Urinary bladder (tissue), 4 donors: Measurements from ENCODE around the gene DLX3. TPM values are rescaled to one million over a fixed set of nuclear protein-coding genes. Genes with fewer than 3 reads are reported as not detected.

Source experiments
- DNase-seq: peaks from one replicate; pipeline ENCODE4 v3.0.0-alpha.2; 2015; ENCODE audit errors: extremely low spot score
- H3K27ac ChIP-seq: one replicate; pipeline ENCODE4 v1.5.1; 2013; ENCODE audit warnings: low read depth, mild to moderate bottlenecking, moderate library complexity
- H3K36me3 ChIP-seq: one replicate; pipeline ENCODE4 v1.6.1; 2013; ENCODE audit warnings: mild to moderate bottlenecking, moderate library complexity; ENCODE audit not compliant: insufficient read depth
- H3K4me1 ChIP-seq: one replicate; pipeline ENCODE4 v1.6.1; 2013; ENCODE audit warnings: mild to moderate bottlenecking, moderate library complexity; ENCODE audit not compliant: insufficient read depth
- H3K4me3 ChIP-seq: one replicate; pipeline ENCODE4 v1.5.1; 2013; ENCODE audit warnings: low read depth, low read length
- WGBS: extraction: QIAGEN DNeasy Blood & Tissue Kit; methylation state at CpG from one replicate; pipeline ENCODE4 v1.1.7; 2013; 5-methylcytosine and 5-hydroxymethylcytosine counted together
- polyA plus RNA-seq: library from polyadenylated mRNA; stranded (reverse); fragments of 200-250 nt; gene quantifications from one replicate; pipeline ENCODE4 v1.2.3, GENCODE V29; 2013
- total RNA-seq: library from RNA; depleted of rRNA; stranded (reverse); fragments of >200 nt; gene quantifications from one replicate; pipeline ENCODE4 v1.2.3, GENCODE V29; 2014
- donor health status: healthy with polysubstance abuse.
- donor health status: healthy.

Gene DLX3
- total and polyA plus RNA-seq, 2 donors, result 0.16 TPM; not detected in 1

GRCh38 chr17:49979748-49980479, 15.1 kb downstream of the DLX3 start:
- H3K4me3 ChIP-seq, result no peak overlapping the region
- no peak overlapping the region for H3K27ac ChIP-seq
- WGBS, result 84% methylated on average over 4 of the region's 4 CpGs
- no peaks in the 10 kb centered on the region for H3K36me3 ChIP-seq
- no peak for DNase-seq
- no peaks in the 10 kb centered on the region for H3K4me1 ChIP-seq

- no peak overlapping the region for H3K4me3 ChIP-seq
- H3K4me1 ChIP-seq, result no peaks in the 10 kb centered on the region
- 68% methylated on average over 13 of the region's 13 CpGs for WGBS
- DNase-seq, result no peak
- H3K27ac ChIP-seq, result no peak overlapping the region
- no peaks in the 10 kb centered on the region for H3K36me3 ChIP-seq
These were observed 16.5 kb downstream of the DLX3 start for GRCh38 chr17:49978501-49978900.

- no peaks in the 10 kb centered on the region for H3K36me3 ChIP-seq
- DNase-seq, result no peak
- H3K27ac ChIP-seq, result no peak overlapping the region
- WGBS, result 65% methylated on average over 7 of the region's 7 CpGs
- H3K4me1 ChIP-seq, result no peaks in the 10 kb centered on the region
- H3K4me3 ChIP-seq, result no peak overlapping the region
These were observed 17.3 kb downstream of the DLX3 start for GRCh38 chr17:49977463-49978389.

- Histone ChIP-seq H3K4me3 (no peak overlapping the region), H3K27ac (no peak overlapping the region), H3K36me3 (no peaks in the 10 kb centered on the region), H3K4me1 (no peaks in the 10 kb centered on the region)
- DNase-seq, result no peak
- WGBS, result 49% methylated on average over 4 of the region's 4 CpGs
These were observed 18.2 kb downstream of the DLX3 start for GRCh38 chr17:49976828-49977202.

- Histone ChIP-seq H3K36me3 (no peaks in the 10 kb centered on the region), H3K4me1 (no peaks in the 10 kb centered on the region), H3K4me3 (no peak overlapping the region), H3K27ac (no peak overlapping the region)
- WGBS, result 64% methylated on average over 5 of the region's 5 CpGs
- no peak for DNase-seq
These were observed 18.7 kb downstream of the DLX3 start for GRCh38 chr17:49976163-49976827.

- H3K36me3 ChIP-seq, result no peaks in the 10 kb centered on the region
- DNase-seq, result no peak
- H3K4me1 ChIP-seq, result no peaks in the 10 kb centered on the region
- no peak overlapping the region for H3K27ac ChIP-seq
- H3K4me3 ChIP-seq, result no peak overlapping the region
- 77% methylated on average over 7 of the region's 7 CpGs for WGBS
These were observed 19.5 kb downstream of the DLX3 start for GRCh38 chr17:49975531-49975930.

GRCh38 chr17:49973271-49973615, 21.8 kb downstream of the DLX3 start:
- Histone ChIP-seq H3K4me3 (no peak overlapping the region), H3K36me3 (no peaks in the 10 kb centered on the region), H3K27ac (no peak overlapping the region), H3K4me1 (no peaks in the 10 kb centered on the region)
- 23% methylated on average over 2 of the region's 2 CpGs for WGBS
- DNase-seq, result no peak

GRCh38 chr17:49972486-49973270, 22.3 kb downstream of the DLX3 start:
- no peaks in the 10 kb centered on the region for H3K36me3 ChIP-seq
- no peaks in the 10 kb centered on the region for H3K4me1 ChIP-seq
- no peak overlapping the region for H3K4me3 ChIP-seq
- 12% methylated on average over 57 of the region's 57 CpGs for WGBS
- DNase-seq, result no peak
- H3K27ac ChIP-seq, result no peak overlapping the region

- WGBS, result 2% methylated on average over 55 of the region's 55 CpGs
- H3K36me3 ChIP-seq, result no peaks in the 10 kb centered on the region
- H3K4me1 ChIP-seq, result no peaks in the 10 kb centered on the region
- H3K27ac ChIP-seq, result no peak overlapping the region
- DNase-seq, result no peak
- no peak overlapping the region for H3K4me3 ChIP-seq
These were observed 23.1 kb downstream of the DLX3 start for GRCh38 chr17:49971848-49972485.

GRCh38 chr17:49971199-49971847, 23.7 kb downstream of the DLX3 start:
- no peak overlapping the region for H3K27ac ChIP-seq
- no peaks in the 10 kb centered on the region for H3K36me3 ChIP-seq
- H3K4me3 ChIP-seq, result no peak overlapping the region
- H3K4me1 ChIP-seq, result no peaks in the 10 kb centered on the region
- 15% methylated on average over 35 of the region's 35 CpGs for WGBS
- no peak for DNase-seq

GRCh38 chr17:49970498-49970897, 24.5 kb downstream of the DLX3 start:
- H3K4me3 ChIP-seq, result no peak overlapping the region
- no peak for DNase-seq
- H3K36me3 ChIP-seq, result no peaks in the 10 kb centered on the region
- H3K27ac ChIP-seq, result no peak overlapping the region
- H3K4me1 ChIP-seq, result no peaks in the 10 kb centered on the region
- 72% methylated on average over 3 of the region's 3 CpGs for WGBS

GRCh38 chr17:49969795-49970389, 25.1 kb downstream of the DLX3 start:
- H3K36me3 ChIP-seq, result no peaks in the 10 kb centered on the region
- 22% methylated on average over 18 of the region's 18 CpGs for WGBS
- H3K4me3 ChIP-seq, result no peak overlapping the region
- no peak overlapping the region for H3K27ac ChIP-seq
- no peaks in the 10 kb centered on the region for H3K4me1 ChIP-seq
- no peak for DNase-seq
